NCI-H2029 (cell line): Measurements from ENCODE around the gene KLF18.
"Not testable (repeated sequence)": the region's sequence is repeated elsewhere in the genome, so short reads cannot be mapped to it uniquely, and the experiment has no call there.

ENCODE experiments used
- DNase-seq: peaks from one replicate; lab custom pipeline; 2025; lab: John Stamatoyannopoulos, UW

The KLF18 gene

GRCh38 chr1:44141531-44141930 is at the start of gene KLF18:
Gene KLF18 (minus strand): TSS chr1:44141631. CDS start chr1:44141631, 0 bp downstream.
- DNase-seq: no peak

DNA sequence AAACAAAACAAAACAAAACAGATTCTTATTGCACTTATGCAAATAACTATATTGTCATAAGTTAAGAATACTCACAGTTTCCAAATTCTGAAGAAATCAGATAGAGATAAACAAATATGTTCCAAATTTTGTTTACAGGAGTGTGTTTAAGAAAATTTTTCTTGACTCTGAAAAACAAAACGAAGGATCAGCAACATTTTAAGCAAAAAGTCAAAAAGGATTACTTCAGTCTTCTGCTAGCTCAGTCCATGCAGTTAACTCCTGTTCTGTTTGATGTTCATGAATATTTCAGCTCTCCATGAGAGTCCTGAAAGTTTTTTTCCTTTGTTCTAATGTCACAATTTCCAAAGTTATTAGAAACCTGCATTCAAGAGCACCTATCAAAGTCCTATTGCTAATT is 33.2 kb upstream of the KLF18 start:
- no peak for DNase-seq

- DNase-seq: no peak
These were observed 28.9 kb upstream of the KLF18 start for GRCh38 chr1:44170281-44170823.

GRCh38 chr1:44168520-44169098 is 27.2 kb upstream of the KLF18 start:
- DNase-seq: no peak

GRCh38 chr1:44161546-44161945 is 20.1 kb upstream of the KLF18 start:
- no peak for DNase-seq

DNA sequence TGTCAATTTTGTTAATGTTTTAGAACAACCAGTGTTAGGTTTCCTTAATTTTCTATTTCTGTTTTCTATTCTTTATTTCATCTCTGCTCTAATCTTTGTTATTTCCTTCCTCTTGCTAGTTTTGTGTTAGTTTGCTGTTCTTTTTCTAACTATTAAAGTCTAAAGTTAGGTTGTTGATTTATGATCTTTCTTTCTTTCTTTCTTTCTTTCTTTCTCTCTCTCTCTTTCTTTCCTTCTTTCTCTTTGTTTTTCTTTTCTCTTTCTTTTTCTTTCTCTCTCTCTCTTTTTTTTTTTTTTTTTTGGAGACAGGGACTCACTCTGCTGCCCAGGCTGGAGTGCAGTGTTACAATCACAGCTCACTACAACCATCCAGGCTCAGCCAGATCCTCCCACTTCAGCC is 17.4 kb upstream of the KLF18 start:
- DNase-seq: no peak

GRCh38 chr1:44157903-44158302 is 16.5 kb upstream of the KLF18 start:
- no peak for DNase-seq

DNA sequence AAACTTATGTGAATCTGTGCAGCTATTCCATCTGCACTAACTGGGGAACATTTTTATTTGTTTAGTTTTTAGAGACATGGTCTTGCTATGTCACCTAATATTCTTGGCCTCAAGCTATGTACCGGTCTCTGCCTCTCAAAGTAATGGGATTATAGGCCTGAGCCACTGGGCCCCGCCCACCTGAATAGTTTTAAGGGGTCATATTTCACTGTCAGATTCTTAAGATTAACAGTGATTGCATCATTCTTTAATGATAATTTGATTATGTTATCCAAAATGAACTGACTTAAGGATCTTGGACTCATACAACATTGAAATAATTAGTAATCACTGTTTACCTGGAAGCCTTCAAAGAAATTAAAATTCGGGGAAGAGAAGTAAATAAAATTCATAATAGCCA is 12.6 kb upstream of the KLF18 start:
- DNase-seq: no peak

DNA sequence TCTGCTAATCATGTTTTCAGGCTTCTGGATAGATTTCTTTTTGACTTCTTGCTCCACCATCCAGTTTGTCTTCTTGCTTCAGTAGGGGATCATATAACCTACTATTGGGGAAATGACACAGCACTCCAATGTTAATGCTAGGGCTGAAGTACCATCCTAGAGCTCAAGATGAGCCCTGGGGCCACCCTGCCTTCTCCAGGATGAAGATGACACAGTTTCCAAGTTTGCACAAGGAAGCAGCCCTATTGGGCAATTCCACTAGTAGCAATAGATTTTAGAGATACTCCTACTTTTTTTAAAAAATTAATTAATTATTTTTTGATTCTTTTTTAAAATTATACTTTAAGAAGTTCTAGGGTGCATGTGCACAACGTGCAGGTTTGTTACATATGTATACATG is 11.3 kb upstream of the KLF18 start:
- DNase-seq: no peak

DNA sequence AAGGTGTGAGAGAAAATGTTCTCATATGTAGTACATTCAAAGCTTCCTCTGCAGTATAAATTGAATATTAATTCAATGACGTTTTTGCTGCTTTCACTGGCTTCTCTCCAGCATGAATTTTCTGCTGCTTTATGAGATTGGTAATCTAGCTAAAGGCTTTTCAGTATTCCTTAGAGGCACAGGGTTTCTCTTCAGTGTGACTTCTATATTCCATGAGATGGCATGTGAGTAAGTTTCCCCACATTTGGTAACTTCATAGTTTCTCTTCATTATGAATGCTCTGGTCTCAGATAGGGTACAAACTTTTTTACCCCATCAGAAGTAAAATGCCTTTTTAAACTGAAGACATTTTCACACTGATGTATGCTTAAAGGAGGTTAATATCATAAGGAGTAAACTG is 10.4 kb upstream of the KLF18 start:
- no peak for DNase-seq

DNA sequence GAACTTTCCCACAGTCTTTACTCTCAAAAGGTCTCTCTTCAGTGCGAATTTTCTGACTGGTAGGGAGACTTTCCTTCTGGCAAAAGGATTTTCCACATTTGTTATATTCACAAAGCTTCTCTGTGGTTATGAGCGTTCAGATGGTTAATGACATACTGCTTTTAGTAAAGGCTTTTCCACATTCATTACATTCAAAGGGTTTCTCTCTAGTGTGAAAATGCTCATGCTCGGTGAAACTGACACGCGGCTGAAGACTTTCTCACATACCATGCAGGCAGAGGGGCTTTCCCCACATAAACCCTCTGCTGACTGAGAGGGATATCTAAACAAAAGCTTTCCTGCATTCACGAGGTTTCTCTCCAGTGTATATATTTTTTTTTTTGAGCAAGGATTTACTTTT is 9.9 kb upstream of the KLF18 start:
- no peak for DNase-seq

DNA sequence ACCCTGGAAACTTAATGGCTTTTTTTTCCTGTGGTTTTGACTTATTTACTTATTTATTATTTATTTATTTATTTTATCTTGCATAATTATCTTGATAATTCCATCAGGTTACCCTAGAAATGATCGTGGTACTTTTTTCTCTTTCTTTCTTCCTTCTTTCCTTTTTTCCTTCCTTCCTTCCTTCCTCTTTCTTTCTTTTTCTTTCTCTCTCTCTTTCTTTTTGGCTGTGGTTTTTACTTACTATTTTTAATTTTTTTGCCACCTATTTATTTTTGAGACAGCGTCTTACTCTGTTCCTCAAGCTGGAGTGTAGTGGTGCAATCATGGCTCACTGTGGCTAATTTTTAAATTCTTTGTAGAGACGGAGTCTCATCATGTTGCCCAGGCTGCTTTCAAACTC is 6.2 kb upstream of the KLF18 start:
- no peak for DNase-seq

DNA sequence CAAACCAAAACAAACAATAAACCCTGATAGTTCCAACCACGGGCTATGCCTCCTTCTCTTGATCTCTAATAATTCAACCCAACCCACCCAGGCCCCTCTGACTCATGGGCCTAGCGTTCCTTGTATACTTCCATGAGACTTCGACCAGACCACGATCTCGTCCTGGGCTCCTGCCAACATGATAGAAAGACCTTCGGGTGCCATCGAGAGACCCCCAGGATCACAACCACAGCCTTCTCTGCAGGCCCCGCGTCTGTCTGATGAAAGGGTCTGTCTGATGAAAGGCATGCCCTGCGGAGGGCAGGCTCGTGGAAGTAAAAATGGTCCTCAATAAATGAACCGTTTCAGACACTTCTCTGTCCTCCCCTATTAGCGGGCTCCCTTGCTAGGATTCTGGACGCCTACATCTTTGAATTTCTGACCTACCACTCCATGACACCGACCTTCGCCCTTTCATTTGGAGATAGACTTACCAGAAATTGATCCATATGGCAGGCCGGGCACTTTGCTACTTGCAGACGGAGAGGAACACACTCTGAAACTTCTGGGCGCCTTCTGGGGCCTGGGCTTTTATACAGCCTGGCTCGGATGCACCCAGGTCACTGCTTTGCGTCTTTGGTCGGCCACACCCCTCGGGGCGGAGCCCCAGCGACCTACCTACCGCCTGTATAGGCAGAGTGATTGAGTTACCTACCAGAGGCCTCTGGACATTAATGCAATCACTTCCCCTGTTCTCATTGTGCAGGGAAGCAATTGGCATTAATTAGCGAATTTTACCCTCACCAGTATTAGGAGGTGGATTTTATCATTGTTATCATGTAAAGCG is 5.3 kb upstream of the KLF18 start:
- DNase-seq: no peak

- no peak for DNase-seq
These were observed 3.7 kb upstream of the KLF18 start for GRCh38 chr1:44144962-44145756.

DNA sequence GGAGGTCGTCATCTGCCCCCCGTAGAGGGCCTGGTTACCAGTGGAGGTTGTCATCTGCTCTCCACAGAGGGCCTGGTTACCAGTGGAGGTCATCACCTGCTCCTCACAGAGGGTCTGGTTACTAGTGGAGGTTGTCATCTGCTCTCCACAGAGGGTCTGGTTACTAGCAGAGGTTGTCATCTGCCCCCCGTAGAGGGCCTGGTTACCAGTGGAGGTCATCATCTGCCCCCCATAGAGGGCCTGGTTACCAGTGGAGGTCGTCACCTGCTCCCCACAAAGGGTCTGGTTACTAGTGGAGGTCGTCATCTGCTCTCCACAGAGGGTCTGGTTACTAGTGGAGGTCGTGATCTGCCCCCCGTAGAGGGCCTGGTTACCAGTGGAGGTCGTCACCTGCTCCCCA is 1.9 kb downstream of the KLF18 start:
- DNase-seq: not testable (repeated sequence)

DNA sequence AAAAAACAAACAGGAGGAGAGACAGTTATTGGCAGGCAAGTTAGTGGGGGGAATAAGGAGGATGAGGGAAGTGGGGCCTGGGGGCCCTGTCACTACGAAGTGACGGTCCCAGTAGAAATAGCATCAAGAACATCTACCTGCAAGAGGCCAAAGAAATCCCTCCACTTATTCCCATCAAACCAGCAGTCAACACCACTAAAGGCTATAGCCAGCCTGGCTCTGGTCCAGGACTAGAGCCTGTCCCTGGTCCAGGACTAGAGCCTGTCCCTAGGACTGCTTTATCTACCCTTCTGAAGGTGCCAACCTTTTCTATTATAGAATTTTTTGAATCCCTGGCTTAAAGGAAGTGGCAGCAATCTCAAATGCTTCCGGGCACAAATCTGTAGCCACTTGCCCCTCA is 3.2 kb downstream of the KLF18 start:
- no peak for DNase-seq

DNA sequence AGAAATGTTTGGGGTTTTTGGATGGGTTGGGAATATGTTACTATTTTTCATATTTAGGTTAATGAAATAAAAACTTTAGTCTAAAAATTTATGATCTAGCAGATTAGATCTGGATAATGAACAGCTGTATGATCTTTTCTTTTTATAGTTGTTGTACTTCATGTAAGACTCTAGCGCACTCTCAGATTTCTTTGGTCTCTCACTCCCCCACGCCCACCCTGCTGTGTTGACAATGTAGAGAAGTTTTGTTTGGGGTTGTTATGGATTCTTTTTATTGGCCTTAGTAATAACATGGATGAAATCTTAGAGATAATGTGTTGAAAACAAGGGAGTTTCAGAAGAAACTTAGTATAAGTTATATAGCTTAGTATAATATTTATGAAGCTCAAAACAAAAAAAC is 5.5 kb downstream of the KLF18 start:
- no peak for DNase-seq

GRCh38 chr1:44134071-44134920 is 7.1 kb downstream of the KLF18 start:
- no peak for DNase-seq

GRCh38 chr1:44131411-44131810 is 10.0 kb downstream of the KLF18 start:
- no peak for DNase-seq

DNA sequence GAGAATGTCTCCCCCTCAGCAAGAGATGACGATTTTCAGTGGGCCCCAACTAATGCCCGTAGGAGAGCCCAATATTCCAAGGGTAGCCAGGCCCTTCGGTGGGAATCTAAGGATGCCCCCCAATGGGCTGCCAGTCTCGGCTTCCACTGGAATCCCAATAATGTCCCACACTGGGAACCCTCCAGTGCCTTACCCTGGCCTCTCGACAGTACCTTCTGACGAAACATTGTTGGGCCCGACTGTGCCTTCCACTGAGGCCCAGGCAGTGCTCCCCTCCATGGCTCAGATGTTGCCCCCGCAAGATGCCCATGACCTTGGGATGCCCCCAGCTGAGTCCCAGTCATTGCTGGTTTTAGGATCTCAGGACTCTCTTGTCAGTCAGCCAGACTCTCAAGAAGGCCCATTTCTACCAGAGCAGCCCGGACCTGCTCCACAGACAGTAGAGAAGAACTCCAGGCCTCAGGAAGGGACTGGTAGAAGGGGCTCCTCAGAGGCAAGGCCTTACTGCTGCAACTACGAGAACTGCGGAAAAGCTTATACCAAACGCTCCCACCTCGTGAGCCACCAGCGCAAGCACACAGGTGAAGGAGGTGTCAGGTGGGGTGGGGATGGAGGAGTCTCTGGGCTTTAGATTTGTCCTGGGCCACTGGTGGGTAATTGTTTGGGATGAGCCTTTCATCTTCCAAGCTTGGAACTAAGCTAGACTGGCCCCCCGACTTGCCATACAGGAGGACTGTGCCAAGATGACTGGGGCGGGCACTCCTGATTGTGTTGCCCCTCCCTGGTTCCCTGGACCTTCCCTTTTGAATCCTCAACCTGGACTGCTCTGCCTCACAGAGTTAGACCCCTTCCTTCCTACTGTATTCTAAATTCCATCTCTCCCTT is 11.6 kb downstream of the KLF18 start:
- DNase-seq: no peak
